ENCODE results near the gene CHRDL1.

DNA sequence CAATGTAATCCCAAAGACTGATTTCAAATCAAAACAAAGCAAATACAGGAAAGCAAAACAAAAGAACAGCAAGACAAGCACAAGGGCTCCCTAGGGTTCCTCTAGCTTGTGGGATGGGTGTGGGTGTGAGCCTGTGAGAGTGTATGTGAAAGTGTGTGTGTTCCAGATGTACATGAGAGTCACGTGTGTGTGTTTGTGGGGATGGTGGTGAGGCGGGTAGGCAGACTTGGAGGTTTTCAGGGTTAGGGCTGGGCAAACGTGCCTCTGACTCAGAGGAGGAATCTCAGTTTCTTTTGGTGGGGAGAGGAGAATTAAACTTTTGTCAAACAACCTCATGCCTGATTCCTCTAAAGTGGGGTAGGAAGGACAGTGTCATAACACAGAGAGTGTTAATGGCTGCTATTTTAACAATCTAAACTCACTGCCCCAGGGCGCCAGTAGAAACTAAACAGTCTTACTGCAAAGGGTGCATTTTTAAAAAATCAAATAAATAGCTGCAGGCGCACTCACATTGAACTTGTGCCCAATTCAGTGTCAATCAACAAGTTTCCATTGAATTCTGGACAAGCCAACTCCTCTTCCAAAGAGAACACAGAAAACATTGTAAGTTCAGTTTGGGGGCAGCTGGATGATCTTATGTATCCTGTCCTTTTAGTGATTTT, 51.8 kb downstream of the CHRDL1 start:
- TF ChIP-seq, protein P1, sequence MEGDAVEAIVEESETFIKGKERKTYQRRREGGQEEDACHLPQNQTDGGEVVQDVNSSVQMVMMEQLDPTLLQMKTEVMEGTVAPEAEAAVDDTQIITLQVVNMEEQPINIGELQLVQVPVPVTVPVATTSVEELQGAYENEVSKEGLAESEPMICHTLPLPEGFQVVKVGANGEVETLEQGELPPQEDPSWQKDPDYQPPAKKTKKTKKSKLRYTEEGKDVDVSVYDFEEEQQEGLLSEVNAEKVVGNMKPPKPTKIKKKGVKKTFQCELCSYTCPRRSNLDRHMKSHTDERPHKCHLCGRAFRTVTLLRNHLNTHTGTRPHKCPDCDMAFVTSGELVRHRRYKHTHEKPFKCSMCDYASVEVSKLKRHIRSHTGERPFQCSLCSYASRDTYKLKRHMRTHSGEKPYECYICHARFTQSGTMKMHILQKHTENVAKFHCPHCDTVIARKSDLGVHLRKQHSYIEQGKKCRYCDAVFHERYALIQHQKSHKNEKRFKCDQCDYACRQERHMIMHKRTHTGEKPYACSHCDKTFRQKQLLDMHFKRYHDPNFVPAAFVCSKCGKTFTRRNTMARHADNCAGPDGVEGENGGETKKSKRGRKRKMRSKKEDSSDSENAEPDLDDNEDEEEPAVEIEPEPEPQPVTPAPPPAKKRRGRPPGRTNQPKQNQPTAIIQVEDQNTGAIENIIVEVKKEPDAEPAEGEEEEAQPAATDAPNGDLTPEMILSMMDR (IDR thresholded peaks at IDR 0.05; ENCODE audit: poor library complexity, severe bottlenecking) = no peak
- TF ChIP-seq RAD21 (conservative IDR thresholded peaks at IDR 0.05) = no peak
- no peak for TF ChIP-seq MXI1 (conservative IDR thresholded peaks at IDR 0.05; ENCODE audit: poor library complexity, severe bottlenecking)

All from neural cell (in vitro differentiated cells).